ENCODE results near the gene KIF1A. TPM values are rescaled to one million over a fixed set of nuclear protein-coding genes. Genes with fewer than 3 reads are reported as not detected.
A peak's percentile ranks its signal among the peaks of the same experiment; 100 is the strongest.

The KIF1A gene
- total RNA-seq, 1 donor from 2014 or later: 48.9 TPM

DNA sequence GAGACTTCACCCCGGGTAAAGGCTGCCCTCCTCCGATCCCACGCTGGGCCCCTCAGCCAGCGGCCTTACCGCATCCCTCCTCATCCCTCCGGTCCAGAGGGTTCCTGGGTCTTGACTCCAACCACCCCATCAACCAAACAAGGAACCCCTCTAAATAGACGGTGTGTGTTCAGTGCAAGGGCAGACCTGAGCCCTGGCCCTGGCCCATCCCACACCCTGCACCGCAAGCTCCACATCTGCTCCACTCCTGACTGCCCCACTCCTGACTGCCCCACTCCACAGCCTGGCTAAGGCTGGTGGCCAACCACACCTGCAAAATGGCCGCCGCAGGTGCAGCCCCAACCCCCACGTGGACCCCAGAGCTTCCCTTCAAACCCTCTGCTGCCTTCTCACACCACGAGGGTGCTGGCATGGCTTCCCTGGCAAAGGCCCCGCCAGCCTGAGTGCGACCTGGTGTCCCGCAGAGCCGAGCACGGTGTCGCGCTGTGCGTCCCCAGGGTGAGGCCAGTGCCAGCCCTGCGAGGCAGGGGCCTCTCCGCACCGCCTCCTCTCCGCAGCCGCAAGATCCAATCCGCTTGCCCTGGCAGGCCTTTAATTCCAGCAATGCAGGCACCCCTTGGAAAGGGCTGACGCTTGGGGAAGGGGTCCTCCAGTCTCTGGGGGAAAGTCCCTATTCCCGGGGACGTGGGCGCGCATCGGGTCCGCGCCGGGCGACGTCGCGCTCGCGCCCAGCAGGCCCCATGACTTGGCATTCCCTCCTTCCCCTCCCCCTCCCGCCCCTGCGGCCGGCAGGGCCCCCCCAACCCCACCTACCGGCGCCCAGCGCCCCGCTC, 1.5 kb downstream of the KIF1A start:
- Mint-ChIP-seq H3K27ac (peak overlapping the region; percentile 21), H3K27me3 (ENCODE audit: low read depth) (peaks cover 49% of the 10 kb centered on the region), H3K9me3 (peaks cover 13% of the 10 kb centered on the region), H3K4me3 (peak overlapping the region; percentile 61), H3K36me3 (peaks cover 9% of the 10 kb centered on the region), H3K4me1 (peaks cover 11% of the 10 kb centered on the region)
- no peak for DNase-seq (ENCODE audit: low spot score in 2 of 2, unreplicated experiment in 2 of 2)
- TF ChIP-seq, protein P1, sequence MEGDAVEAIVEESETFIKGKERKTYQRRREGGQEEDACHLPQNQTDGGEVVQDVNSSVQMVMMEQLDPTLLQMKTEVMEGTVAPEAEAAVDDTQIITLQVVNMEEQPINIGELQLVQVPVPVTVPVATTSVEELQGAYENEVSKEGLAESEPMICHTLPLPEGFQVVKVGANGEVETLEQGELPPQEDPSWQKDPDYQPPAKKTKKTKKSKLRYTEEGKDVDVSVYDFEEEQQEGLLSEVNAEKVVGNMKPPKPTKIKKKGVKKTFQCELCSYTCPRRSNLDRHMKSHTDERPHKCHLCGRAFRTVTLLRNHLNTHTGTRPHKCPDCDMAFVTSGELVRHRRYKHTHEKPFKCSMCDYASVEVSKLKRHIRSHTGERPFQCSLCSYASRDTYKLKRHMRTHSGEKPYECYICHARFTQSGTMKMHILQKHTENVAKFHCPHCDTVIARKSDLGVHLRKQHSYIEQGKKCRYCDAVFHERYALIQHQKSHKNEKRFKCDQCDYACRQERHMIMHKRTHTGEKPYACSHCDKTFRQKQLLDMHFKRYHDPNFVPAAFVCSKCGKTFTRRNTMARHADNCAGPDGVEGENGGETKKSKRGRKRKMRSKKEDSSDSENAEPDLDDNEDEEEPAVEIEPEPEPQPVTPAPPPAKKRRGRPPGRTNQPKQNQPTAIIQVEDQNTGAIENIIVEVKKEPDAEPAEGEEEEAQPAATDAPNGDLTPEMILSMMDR (IDR thresholded peaks at IDR 0.05; ENCODE audit: unreplicated experiment): no peak

DNA sequence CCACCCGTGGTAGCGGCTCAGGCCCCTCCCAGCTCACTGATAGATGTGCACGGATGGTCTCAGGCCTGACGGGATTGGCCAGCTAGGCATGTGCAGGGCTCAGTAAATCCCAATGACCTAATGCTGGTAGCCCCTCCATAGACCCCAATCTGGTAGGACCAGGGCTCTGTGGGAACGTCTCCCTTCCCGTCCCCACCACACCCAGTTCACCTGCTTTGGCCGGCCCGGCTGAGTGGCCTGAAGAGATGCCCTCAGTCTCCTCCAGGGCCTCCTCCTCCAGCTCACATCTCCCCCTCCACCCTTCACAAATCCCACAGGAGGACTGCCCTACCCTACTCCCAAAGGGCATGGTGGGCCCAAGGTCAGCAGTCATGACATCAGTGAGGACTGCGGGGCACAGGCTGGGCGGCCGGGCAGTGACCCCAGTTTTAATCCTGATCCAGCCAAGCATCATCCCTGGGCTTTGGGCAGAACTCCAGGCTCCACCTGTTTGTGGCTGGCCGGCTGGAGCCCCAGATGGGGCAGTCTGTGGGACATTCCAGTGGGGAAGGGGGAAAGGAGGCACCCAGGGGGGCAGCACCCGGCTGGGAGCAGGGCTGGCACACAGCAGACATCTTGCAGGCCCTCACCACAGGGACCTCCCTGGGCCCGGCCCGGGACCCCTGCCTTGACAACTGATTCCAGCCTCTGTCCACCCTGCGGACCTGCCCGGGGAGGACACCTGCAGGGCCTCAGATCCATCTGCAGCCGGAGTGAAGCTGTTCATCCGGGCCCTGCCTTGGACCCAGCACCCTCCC, 2.3 kb downstream of the KIF1A start:
- no peak for DNase-seq (ENCODE audit: low spot score in 2 of 2, unreplicated experiment in 2 of 2)
- peak overlapping the region; percentile 61 for H3K4me3 Mint-ChIP-seq
- TF ChIP-seq, protein P1 (IDR thresholded peaks at IDR 0.05; ENCODE audit: unreplicated experiment): no peak
- peaks cover 11% of the 10 kb centered on the region for H3K4me1 Mint-ChIP-seq
- H3K36me3 Mint-ChIP-seq: peaks cover 11% of the 10 kb centered on the region
- peaks cover 9% of the 10 kb centered on the region for H3K9me3 Mint-ChIP-seq
- peaks cover 41% of the 10 kb centered on the region for H3K27me3 Mint-ChIP-seq (ENCODE audit: low read depth)
- H3K27ac Mint-ChIP-seq: no peak overlapping the region

DNA sequence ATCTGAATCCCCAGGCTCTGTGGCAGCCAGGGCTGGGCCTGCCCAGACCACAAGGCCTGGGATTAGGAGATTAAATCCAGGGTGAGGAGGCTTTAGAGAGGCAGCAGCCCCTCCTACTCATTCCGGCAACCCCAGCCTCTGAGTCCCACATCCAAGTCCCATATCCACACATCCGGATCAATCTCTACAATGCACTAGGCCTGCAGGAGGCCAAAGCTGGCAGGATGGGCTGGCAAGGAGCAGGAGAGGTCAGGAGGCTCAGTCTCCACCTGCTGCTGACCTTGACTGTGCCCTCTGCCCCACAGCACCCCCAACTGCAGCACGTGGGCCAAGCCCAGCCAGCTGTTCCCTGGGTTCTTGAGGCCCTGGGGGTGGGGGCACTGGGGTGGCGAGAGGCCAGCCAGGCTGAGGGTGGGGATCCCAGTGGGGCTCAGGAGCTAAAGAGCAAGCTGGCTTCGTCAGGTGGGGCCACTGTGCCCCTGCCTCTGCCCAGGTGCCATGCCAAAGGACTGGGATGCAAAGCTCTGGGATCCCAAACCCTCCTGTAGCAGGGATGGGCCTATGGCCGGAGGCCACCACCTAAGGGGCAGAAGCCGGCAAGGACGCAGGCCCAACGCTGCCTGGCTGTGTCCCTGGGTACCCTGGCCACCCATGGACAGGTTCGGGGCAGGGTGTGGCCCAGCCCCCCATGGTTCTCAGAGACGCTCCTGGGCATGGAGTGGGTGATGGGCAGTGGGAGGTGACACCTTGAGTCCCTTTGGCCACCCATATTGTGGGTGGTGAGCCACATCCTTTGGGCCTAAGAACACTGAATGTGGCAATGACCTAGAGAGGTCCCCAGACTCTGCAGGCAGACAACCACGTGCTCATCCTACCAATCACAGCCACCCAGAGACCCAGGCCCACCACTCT, 3.2 kb downstream of the KIF1A start:
- TF ChIP-seq, protein P1 (IDR thresholded peaks at IDR 0.05; ENCODE audit: unreplicated experiment): no peak
- Mint-ChIP-seq H3K4me1 (peaks cover 11% of the 10 kb centered on the region), H3K27ac (no peak overlapping the region), H3K27me3 (ENCODE audit: low read depth) (peaks cover 33% of the 10 kb centered on the region), H3K4me3 (no peak overlapping the region), H3K9me3 (peaks cover 9% of the 10 kb centered on the region), H3K36me3 (peaks cover 12% of the 10 kb centered on the region)
- DNase-seq (ENCODE audit: low spot score in 2 of 2, unreplicated experiment in 2 of 2): no peak

DNA sequence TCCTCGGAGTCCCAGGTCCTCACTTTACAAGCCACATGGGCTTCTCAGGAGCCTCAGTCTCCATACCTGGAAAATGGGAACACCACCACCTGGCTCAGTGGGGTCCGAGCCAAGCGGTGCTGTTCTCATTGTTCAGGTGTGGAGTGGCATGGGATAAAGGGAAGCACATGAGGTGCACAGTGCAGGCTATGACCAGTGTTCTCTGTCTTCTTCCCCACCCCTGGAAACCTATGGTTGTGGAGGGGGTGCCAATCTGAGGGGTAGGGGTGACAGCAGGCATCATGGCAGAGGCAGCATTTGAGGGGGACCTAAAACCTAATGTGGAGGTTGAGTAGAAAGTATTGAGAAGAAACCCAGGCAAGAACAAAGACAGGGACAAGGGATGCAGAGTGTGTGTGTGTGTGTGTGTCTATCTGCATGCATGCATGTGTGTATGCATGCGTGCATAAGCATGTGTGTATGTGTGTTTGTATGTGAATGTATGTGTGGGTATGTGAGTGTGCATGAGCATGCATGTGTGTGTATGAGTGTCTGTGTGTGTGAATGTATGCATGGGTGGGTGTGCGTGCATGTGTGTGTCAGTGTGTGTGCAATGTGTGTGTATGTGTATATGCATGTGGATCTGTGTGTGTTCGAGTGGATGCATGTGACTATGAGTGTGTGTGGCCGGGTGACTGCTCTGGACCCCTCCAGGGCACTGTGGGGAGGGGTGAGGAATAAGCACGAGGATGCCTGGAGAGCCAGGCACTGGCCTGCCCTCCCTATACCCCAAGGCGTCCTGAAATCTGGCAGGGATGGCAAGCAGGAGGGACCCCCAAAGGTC, 4.0 kb downstream of the KIF1A start:
- H3K27ac Mint-ChIP-seq: no peak overlapping the region

More for the DNA sequence above, 4.0 kb downstream of the KIF1A start:
- peaks cover 9% of the 10 kb centered on the region for H3K9me3 Mint-ChIP-seq
- no peak overlapping the region for H3K4me3 Mint-ChIP-seq
- peaks cover 18% of the 10 kb centered on the region for H3K36me3 Mint-ChIP-seq
- TF ChIP-seq, protein P1 (IDR thresholded peaks at IDR 0.05; ENCODE audit: unreplicated experiment): no peak
- peaks cover 24% of the 10 kb centered on the region for H3K27me3 Mint-ChIP-seq (ENCODE audit: low read depth)
- peaks cover 5% of the 10 kb centered on the region for H3K4me1 Mint-ChIP-seq
- DNase-seq (ENCODE audit: low spot score in 2 of 2, unreplicated experiment in 2 of 2): no peak

Data from mesothelial cell of epicardium (in vitro differentiated cells).